ENCODE measurements around the gene SNCB.

DNA sequence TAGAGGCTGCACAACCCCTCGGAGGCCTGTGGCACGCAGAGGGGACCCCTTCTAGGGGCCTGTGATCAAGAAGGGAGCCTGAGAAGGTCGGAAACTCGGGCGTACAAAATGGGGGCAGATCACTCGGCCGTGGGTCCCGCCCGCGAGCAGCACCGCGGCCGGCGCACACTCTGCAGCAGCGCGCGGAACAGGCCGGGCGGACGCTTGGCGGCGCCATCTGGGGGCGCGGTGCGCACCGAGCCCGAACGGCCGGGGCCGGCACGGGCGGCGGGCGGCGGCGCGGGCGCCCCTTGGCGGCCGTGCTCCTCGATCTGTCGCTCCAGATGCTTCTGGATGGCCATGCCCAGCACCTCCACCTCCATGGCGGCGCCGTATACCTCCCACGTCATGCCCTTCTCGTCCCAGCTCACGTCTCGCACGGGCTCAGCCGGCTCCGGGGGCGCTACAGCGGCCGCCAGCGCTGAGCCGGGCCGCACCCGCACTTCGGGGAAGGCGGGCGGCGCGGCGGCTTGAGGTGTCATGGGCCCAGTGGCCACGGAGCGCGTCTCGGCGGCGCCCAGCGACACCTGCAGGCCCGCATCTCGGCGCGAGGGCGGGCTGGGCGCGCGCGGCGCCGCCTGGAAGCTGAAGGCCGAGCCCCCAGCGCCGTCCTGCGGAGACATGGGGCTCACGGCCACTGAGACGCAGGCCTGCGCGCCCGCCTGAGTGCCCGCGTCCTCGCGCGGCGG is 33.5 kb downstream of the SNCB start:
- TF ChIP-seq ZFX (IDR thresholded peaks at IDR 0.05), result no peak
- TF ChIP-seq, protein P1, sequence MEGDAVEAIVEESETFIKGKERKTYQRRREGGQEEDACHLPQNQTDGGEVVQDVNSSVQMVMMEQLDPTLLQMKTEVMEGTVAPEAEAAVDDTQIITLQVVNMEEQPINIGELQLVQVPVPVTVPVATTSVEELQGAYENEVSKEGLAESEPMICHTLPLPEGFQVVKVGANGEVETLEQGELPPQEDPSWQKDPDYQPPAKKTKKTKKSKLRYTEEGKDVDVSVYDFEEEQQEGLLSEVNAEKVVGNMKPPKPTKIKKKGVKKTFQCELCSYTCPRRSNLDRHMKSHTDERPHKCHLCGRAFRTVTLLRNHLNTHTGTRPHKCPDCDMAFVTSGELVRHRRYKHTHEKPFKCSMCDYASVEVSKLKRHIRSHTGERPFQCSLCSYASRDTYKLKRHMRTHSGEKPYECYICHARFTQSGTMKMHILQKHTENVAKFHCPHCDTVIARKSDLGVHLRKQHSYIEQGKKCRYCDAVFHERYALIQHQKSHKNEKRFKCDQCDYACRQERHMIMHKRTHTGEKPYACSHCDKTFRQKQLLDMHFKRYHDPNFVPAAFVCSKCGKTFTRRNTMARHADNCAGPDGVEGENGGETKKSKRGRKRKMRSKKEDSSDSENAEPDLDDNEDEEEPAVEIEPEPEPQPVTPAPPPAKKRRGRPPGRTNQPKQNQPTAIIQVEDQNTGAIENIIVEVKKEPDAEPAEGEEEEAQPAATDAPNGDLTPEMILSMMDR (conservative IDR thresholded peaks at IDR 0.05), result no peak
